Endothelial cell of umbilical vein (primary cell): ENCODE data around the gene SLC39A8. TPM values are rescaled to one million over a fixed set of nuclear protein-coding genes. Genes with fewer than 3 reads are reported as not detected.
A peak's percentile ranks its signal among the peaks of the same experiment; 100 is the strongest.

ENCODE experiments used
- BruUV-seq: library from RNA; stranded (reverse); fragments of 400-500 nt; replicated peaks from 2 replicates; lab custom pipeline; 2021; lab: Mats Ljungman, UMichigan
- CTCF ChIA-PET: fragments of 300-600, 350-600 bp; sonication (Branson Sonifier 250); formaldehyde crosslinking; loops from one replicate; lab custom pipeline; 2021; ENCODE audit warnings: antibody characterized with exemption, inconsistent platforms; lab: Charles Lee
- POLR2A ChIA-PET: fragments of 300-600, 350-600 bp; sonication (Branson Sonifier 250); formaldehyde crosslinking; loops from one replicate; lab custom pipeline; 2021; ENCODE audit warnings: antibody characterized with exemption, inconsistent platforms; lab: Charles Lee
- DNase-seq: peaks from one replicate; pipeline ENCODE4 v3.0.0-alpha.2; 2011; ENCODE audit warnings: low read depth, low spot score
- FAIRE-seq: peaks from 2 replicates; lab custom pipeline; 2011; peaks lifted over from hg19 to GRCh38; lab: Jason Lieb, UNC
- H2AFZ ChIP-seq: 2 replicates; pipeline ENCODE4 v1.6.0; 2012; ENCODE audit warnings: low read depth, low read length, control low read depth, inconsistent platforms
- H3K27ac ChIP-seq: 2 replicates; pipeline ENCODE4 v1.5.1; 2011; ENCODE audit warnings: low read depth, mild to moderate bottlenecking, control low read depth, low read length, moderate library complexity; ENCODE audit not compliant: insufficient read depth
- H3K27me3 ChIP-seq, 2 experiments: 2 replicates each; pipeline versions ENCODE4 v1.6.0 to v1.6.1; 2011; ENCODE audit warnings: low read length in 2 of 2, mixed read lengths in 1 of 2; ENCODE audit not compliant: control insufficient read depth in 2 of 2, insufficient read depth in 2 of 2
- H3K36me3 ChIP-seq, 2 experiments: 2 replicates in 1 of 2; 3 replicates in 1 of 2; pipeline ENCODE4 v1.5.1; 2011; ENCODE audit warnings: low read length in 2 of 2, mild to moderate bottlenecking in 1 of 2, moderate library complexity in 1 of 2; ENCODE audit not compliant: control insufficient read depth in 2 of 2, insufficient read depth in 2 of 2; ENCODE audit errors: extremely low read depth in 1 of 2
- H3K4me1 ChIP-seq: 3 replicates; pipeline ENCODE4 v1.5.1; 2011; ENCODE audit warnings: mild to moderate bottlenecking, low read length; ENCODE audit not compliant: control insufficient read depth, insufficient read depth; ENCODE audit errors: extremely low read depth
- H3K4me2 ChIP-seq: 2 replicates; pipeline ENCODE4 v1.6.1; 2011; ENCODE audit warnings: low read length, control low read depth, mixed read lengths; ENCODE audit not compliant: insufficient read depth
- H3K4me3 ChIP-seq, 3 experiments: fragments of 200-600 bp in 1 of 3; sonication (generic), shearing (Covaris generic) in 1 of 3; replicated peaks in 1 of 3; 2 replicates each; pipeline ENCODE4 v1.5.1; 2011 to 2016; ENCODE audit warnings: control low read depth in 3 of 3, low read length in 3 of 3, mild to moderate bottlenecking in 2 of 3, inconsistent platforms in 1 of 3, low read depth in 1 of 3, moderate library complexity in 1 of 3; ENCODE audit not compliant: insufficient read depth in 1 of 3
- H3K79me2 ChIP-seq: 2 replicates; pipeline ENCODE4 v1.6.0; 2012; ENCODE audit warnings: low read length, inconsistent platforms; ENCODE audit not compliant: control insufficient read depth, insufficient read depth
- H3K9ac ChIP-seq: replicated peaks from 2 replicates; pipeline ENCODE3; 2011; ENCODE audit warnings: low read length, control low read depth; ENCODE audit not compliant: insufficient read depth; ENCODE audit errors: extremely low read depth
- H3K9me1 ChIP-seq: replicated peaks from 3 replicates; pipeline ENCODE4 v1.6.0; 2011; ENCODE audit warnings: mild to moderate bottlenecking, low read length; ENCODE audit not compliant: control insufficient read depth, insufficient read depth; ENCODE audit errors: extremely low read depth
- H3K9me3 ChIP-seq: replicated peaks from 2 replicates; pipeline ENCODE4 v1.5.1; 2012; ENCODE audit warnings: low read length, inconsistent platforms; ENCODE audit not compliant: control insufficient read depth, insufficient read depth
- H4K20me1 ChIP-seq: replicated peaks from 2 replicates; pipeline ENCODE3; 2011; ENCODE audit warnings: mild to moderate bottlenecking, low read length; ENCODE audit not compliant: control insufficient read depth, insufficient read depth; ENCODE audit errors: extremely low read depth
- CTCF ChIP-seq, 2 donors: IDR thresholded peaks; 1 replicate in 1 of 2; 2 replicates in 1 of 2; pipeline ENCODE4 v1.5.1; 2011; ENCODE audit warnings: low read length in 2 of 2, mild to moderate bottlenecking in 2 of 2, moderate library complexity in 2 of 2, control low read depth in 1 of 2, inconsistent platforms in 1 of 2, low read depth in 1 of 2; ENCODE audit not compliant: insufficient read depth in 1 of 2; ENCODE audit errors: extremely low read depth in 1 of 2
- EZH2 ChIP-seq: IDR thresholded peaks from 2 replicates; pipeline ENCODE4 v1.6.1; 2012; ENCODE audit warnings: borderline replicate concordance, low read depth, mild to moderate bottlenecking, moderate library complexity, low read length, inconsistent platforms; ENCODE audit not compliant: severe bottlenecking
- FOS ChIP-seq: IDR thresholded peaks from 2 replicates; pipeline ENCODE4 v1.6.1; 2011; ENCODE audit warnings: mild to moderate bottlenecking, low read length, moderate library complexity, borderline replicate concordance; ENCODE audit not compliant: insufficient read depth
- GATA2 ChIP-seq: IDR thresholded peaks from 2 replicates; pipeline ENCODE4 v1.7.0; 2011; ENCODE audit warnings: low read depth, mild to moderate bottlenecking, moderate library complexity, mixed read lengths, low read length; ENCODE audit not compliant: insufficient read length, insufficient read depth
- JUN ChIP-seq: IDR thresholded peaks from 2 replicates; pipeline ENCODE4 v1.6.1; 2011; ENCODE audit warnings: borderline replicate concordance, low read depth; ENCODE audit not compliant: insufficient read length, insufficient read depth
- MAX ChIP-seq: IDR thresholded peaks from 2 replicates; pipeline ENCODE4 v1.6.1; 2011; ENCODE audit not compliant: insufficient read depth, insufficient read length
- MYC ChIP-seq: IDR thresholded peaks from one replicate; pipeline ENCODE4 v1.6.1; 2011; ENCODE audit warnings: mild to moderate bottlenecking, low read depth, low read length
- POLR2A ChIP-seq: IDR thresholded peaks from 2 replicates; pipeline ENCODE4 v1.6.1; 2012; ENCODE audit warnings: low read depth, mild to moderate bottlenecking, control low read depth, low read length
- POLR2AphosphoS5 ChIP-seq: IDR thresholded peaks from 2 replicates; pipeline ENCODE4 v1.6.1; 2012; ENCODE audit warnings: low read depth, mild to moderate bottlenecking, control low read depth, low read length, moderate library complexity; ENCODE audit not compliant: insufficient read depth
- dilution Hi-C: fragments of 300-500 bp; cut with MboI; formaldehyde crosslinking; loops from one replicate; pipeline ENCODE4 v1.15.0; 2019; ENCODE audit warnings: low sequenced_read_pairs; ENCODE audit not compliant: extremely low pct_ligation_motif_present
- intact Hi-C: fragments of 100-400 bp; cut with micrococcal nuclease; formaldehyde crosslinking; loops from one replicate; pipeline ENCODE4 v1.10.0; 2022
- polyA plus RNA-seq, 4 experiments: library from polyadenylated mRNA; depleted of rRNA in 3 of 4; stranded (reverse) in 3 of 4; unstranded in 1 of 4; fragments of >200 nt; gene quantifications; 2 replicates each; pipeline versions ENCODE4 v1.2.1 to v1.2.3, GENCODE V29; 2011 to 2012; ENCODE audit warnings: missing spikeins in 1 of 4
- total RNA-seq: library from RNA; stranded (reverse); gene quantifications from 2 replicates; pipeline ENCODE4 v1.2.3, GENCODE V29; 2021

SLC39A8 gene
- total and polyA plus RNA-seq, 2 donors (not counting 3 experiments of a cell fraction or from before 2014, with no cell fraction given), result 1.7 to 6.7 TPM

- POLR2A ChIA-PET, result no interaction called here
- dilution Hi-C loops, result no loop called here
- H3K79me2 ChIP-seq, result no peaks in the 10 kb centered on the region
- no peaks in the 10 kb centered on the region for H3K9me3 ChIP-seq
- H3K36me3 ChIP-seq, result no peaks in the 10 kb centered on the region
- no peaks in the 10 kb centered on the region for H3K27me3 ChIP-seq
- H3K9ac ChIP-seq, result peak overlapping the region; percentile 66
- BruUV-seq, result TSS peak; percentile 11
- H3K4me1 ChIP-seq, result peaks cover 19% of the 10 kb centered on the region
- H3K27ac ChIP-seq, result no peak overlapping the region
- H3K9me1 ChIP-seq, result no peaks in the 10 kb centered on the region
- H4K20me1 ChIP-seq, result no peaks in the 10 kb centered on the region
- DNase-seq (no peak), FAIRE-seq (peak; percentile 74)
- peak overlapping the region; percentile 100 for H2AFZ ChIP-seq
- CTCF ChIA-PET, result no interaction called here
- peak overlapping the region; percentile 39 to 90 (median 89) for H3K4me3 ChIP-seq
- no peak for TF ChIP-seq JUN
- TF ChIP-seq CTCF (IDR thresholded peaks at IDR 0.05; ENCODE audit: extremely low read depth in 1 of 2, insufficient read depth in 1 of 2, low read depth in 1 of 2, low read length in 2 of 2), result peak in 1 of 2 donors; percentile 0
- intact Hi-C loops, result loop anchor here (2.0 to 10.0 kb wide), 2 partner anchors 281 to 747 kb away; no protein-coding TSS in a partner anchor
- H3K4me2 ChIP-seq, result peak overlapping the region; percentile 97
Observed at GRCh38 chr4:102343964-102344519, 1.2 kb downstream of the SLC39A8 start.

GRCh38 chr4:102342404-102343074 is 2.7 kb downstream of the SLC39A8 start:
- intact Hi-C loops, result loop anchor here (10.0 kb wide), 1 partner anchor 282 kb away; no protein-coding TSS in a partner anchor
- no peaks in the 10 kb centered on the region for H3K79me2 ChIP-seq
- no peak overlapping the region for H3K4me2 ChIP-seq
- TF ChIP-seq JUN (no peak), EZH2 (no peak), CTCF (IDR thresholded peaks at IDR 0.05; ENCODE audit: extremely low read depth in 1 of 2, insufficient read depth in 1 of 2, low read depth in 1 of 2, low read length in 2 of 2) (no peak), FOS (no peak), GATA2 (no peak), POLR2AphosphoS5 (no peak), POLR2A (no peak), MYC (no peak), MAX (no peak)
- H3K4me3 ChIP-seq, result no peak overlapping the region
- H3K27ac ChIP-seq, result no peak overlapping the region
- no peak for FAIRE-seq
- dilution Hi-C loops, result no loop called here
- no peaks in the 10 kb centered on the region for H4K20me1 ChIP-seq
- DNase-seq, result no peak
- no peak overlapping the region for H2AFZ ChIP-seq
- ChIA-PET CTCF (no interaction called here), POLR2A (no interaction called here)
- H3K9ac ChIP-seq, result no peak overlapping the region
- H3K9me1 ChIP-seq, result no peaks in the 10 kb centered on the region
- peaks cover 19% of the 10 kb centered on the region for H3K4me1 ChIP-seq
- no peaks in the 10 kb centered on the region for H3K9me3 ChIP-seq
- no peaks in the 10 kb centered on the region for H3K36me3 ChIP-seq
- no TSS peak for BruUV-seq
- no peaks in the 10 kb centered on the region for H3K27me3 ChIP-seq
